ENCODE data around the gene AKAP17A. TPM values are rescaled to one million over a fixed set of nuclear protein-coding genes. Genes with fewer than 3 reads are reported as not detected.
A peak's percentile ranks its signal among the peaks of the same experiment; 100 is the strongest.

Gene AKAP17A
- total and polyA plus RNA-seq, 9 of the 15 experiments (the other 6 are each of a cell fraction or from before 2014, with no cell fraction given): 1.2 to 29.5 (median 8.2) TPM

DNA sequence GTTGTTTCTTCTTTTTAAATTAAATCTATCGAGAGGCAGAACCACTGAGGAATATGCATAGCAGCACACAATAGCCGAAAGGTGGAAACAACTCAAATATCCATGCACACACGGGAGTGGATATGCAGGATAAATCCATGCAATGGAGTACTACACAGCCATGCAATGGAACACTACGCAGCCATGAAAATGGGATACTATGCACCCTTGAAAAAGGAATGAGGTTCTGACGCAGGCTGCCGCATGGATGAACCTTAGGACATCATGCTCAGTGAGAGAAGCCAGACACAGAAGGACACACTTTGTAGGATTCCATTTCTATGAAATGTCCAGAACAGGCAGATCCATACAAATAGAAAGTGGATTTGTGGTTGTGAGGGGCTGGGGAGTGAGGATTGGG is 36.0 kb upstream of the AKAP17A start (continued):
- TF ChIP-seq, protein P1, sequence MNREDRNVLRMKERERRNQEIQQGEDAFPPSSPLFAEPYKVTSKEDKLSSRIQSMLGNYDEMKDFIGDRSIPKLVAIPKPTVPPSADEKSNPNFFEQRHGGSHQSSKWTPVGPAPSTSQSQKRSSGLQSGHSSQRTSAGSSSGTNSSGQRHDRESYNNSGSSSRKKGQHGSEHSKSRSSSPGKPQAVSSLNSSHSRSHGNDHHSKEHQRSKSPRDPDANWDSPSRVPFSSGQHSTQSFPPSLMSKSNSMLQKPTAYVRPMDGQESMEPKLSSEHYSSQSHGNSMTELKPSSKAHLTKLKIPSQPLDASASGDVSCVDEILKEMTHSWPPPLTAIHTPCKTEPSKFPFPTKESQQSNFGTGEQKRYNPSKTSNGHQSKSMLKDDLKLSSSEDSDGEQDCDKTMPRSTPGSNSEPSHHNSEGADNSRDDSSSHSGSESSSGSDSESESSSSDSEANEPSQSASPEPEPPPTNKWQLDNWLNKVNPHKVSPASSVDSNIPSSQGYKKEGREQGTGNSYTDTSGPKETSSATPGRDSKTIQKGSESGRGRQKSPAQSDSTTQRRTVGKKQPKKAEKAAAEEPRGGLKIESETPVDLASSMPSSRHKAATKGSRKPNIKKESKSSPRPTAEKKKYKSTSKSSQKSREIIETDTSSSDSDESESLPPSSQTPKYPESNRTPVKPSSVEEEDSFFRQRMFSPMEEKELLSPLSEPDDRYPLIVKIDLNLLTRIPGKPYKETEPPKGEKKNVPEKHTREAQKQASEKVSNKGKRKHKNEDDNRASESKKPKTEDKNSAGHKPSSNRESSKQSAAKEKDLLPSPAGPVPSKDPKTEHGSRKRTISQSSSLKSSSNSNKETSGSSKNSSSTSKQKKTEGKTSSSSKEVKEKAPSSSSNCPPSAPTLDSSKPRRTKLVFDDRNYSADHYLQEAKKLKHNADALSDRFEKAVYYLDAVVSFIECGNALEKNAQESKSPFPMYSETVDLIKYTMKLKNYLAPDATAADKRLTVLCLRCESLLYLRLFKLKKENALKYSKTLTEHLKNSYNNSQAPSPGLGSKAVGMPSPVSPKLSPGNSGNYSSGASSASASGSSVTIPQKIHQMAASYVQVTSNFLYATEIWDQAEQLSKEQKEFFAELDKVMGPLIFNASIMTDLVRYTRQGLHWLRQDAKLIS (CRISPR knock-in tag; IDR thresholded peaks at IDR 0.05): no peak
- no peak for TF ChIP-seq DIDO1 (tag; IDR thresholded peaks at IDR 0.05; ENCODE audit: low read depth)
- TF ChIP-seq FOXK2 (conservative IDR thresholded peaks at IDR 0.05 in 1 of 2, IDR thresholded peaks at IDR 0.05 in 1 of 2; ENCODE audit: low read depth in 2 of 2): no peak
- no peak for TF ChIP-seq SIX5 (IDR thresholded peaks at IDR 0.05; ENCODE audit: borderline replicate concordance in 1 of 2, insufficient read depth in 1 of 2, low read depth in 1 of 2, low read length in 2 of 2)
- TF ChIP-seq KDM1A (IDR thresholded peaks at IDR 0.05): peak in 1 of 2 experiments; percentile 37; a peak in 2 of 4 replicates
- 0 out of 2 replicates have a peak, but pooled peaks have one; percentile 31 for TF ChIP-seq CBX1 (IDR thresholded peaks at IDR 0.05; ENCODE audit: low read depth)
- TF ChIP-seq ESRRA (IDR thresholded peaks at IDR 0.05; ENCODE audit: borderline replicate concordance, low read depth): no peak
- TF ChIP-seq, protein P2, sequence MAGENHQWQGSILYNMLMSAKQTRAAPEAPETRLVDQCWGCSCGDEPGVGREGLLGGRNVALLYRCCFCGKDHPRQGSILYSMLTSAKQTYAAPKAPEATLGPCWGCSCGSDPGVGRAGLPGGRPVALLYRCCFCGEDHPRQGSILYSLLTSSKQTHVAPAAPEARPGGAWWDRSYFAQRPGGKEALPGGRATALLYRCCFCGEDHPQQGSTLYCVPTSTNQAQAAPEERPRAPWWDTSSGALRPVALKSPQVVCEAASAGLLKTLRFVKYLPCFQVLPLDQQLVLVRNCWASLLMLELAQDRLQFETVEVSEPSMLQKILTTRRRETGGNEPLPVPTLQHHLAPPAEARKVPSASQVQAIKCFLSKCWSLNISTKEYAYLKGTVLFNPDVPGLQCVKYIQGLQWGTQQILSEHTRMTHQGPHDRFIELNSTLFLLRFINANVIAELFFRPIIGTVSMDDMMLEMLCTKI (IDR thresholded peaks at IDR 0.05; ENCODE audit: partially characterized antibody): no peak
- no peak for TF ChIP-seq ZNF140 (CRISPR knock-in tag; IDR thresholded peaks at IDR 0.05)
- no peak for TF ChIP-seq SMAD3 (CRISPR knock-in tag; conservative IDR thresholded peaks at IDR 0.05)
- peak in 1 of 2 experiments; percentile 63; a peak in 2 of 4 replicates for TF ChIP-seq RCOR1 (IDR thresholded peaks at IDR 0.05; ENCODE audit: borderline replicate concordance in 1 of 2, low read depth in 2 of 2, low read length in 2 of 2)
- TF ChIP-seq, protein P3, sequence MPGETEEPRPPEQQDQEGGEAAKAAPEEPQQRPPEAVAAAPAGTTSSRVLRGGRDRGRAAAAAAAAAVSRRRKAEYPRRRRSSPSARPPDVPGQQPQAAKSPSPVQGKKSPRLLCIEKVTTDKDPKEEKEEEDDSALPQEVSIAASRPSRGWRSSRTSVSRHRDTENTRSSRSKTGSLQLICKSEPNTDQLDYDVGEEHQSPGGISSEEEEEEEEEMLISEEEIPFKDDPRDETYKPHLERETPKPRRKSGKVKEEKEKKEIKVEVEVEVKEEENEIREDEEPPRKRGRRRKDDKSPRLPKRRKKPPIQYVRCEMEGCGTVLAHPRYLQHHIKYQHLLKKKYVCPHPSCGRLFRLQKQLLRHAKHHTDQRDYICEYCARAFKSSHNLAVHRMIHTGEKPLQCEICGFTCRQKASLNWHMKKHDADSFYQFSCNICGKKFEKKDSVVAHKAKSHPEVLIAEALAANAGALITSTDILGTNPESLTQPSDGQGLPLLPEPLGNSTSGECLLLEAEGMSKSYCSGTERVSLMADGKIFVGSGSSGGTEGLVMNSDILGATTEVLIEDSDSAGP (CRISPR knock-in tag; IDR thresholded peaks at IDR 0.05): no peak
- TF ChIP-seq, protein P4, sequence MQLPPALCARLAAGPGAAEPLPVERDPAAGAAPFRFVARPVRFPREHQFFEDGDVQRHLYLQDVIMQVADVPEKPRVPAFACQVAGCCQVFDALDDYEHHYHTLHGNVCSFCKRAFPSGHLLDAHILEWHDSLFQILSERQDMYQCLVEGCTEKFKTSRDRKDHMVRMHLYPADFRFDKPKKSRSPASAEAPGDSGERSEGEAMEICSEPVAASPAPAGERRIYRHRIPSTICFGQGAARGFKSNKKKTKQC (CRISPR knock-in tag; IDR thresholded peaks at IDR 0.05): no peak
- TF ChIP-seq EZH2 (IDR thresholded peaks at IDR 0.05; ENCODE audit: borderline replicate concordance, low read depth, low read length): no peak
- TF ChIP-seq MIER1 (IDR thresholded peaks at IDR 0.05; ENCODE audit: low read depth): no peak
- no peak for TF ChIP-seq NR2F6 (CRISPR knock-in tag; IDR thresholded peaks at IDR 0.05)
- TF ChIP-seq HDAC2 (IDR thresholded peaks at IDR 0.05): peak; percentile 39; the same call in 1 of the 2 replicates
- TF ChIP-seq ZNF764 (CRISPR knock-in tag; IDR thresholded peaks at IDR 0.05; ENCODE audit: low read depth): no peak
- TF ChIP-seq RBM25 (IDR thresholded peaks at IDR 0.05; ENCODE audit: low read depth, low read length, severe bottlenecking): peak; percentile 93
- no peak for TF ChIP-seq MAFG (tag; conservative IDR thresholded peaks at IDR 0.05)
- TF ChIP-seq RBM15 (IDR thresholded peaks at IDR 0.05; ENCODE audit: insufficient read depth, low read length): no peak
